Upper lobe of left lung (tissue), 4 donors: ENCODE data around the gene CISD3.

Source experiments
- CTCF ChIP-seq, 6 experiments: fragments of 450-650 bp in 4 of 6; fragments of 200-600 bp in 2 of 6; sonication (generic) in 2 of 6; IDR thresholded peaks; one replicate each; pipeline ENCODE4 v1.5.1; 2016 to 2019; ENCODE audit warnings: antibody characterized with exemption in 6 of 6
- POLR2A ChIP-seq, 4 donors: fragments of 450-650 bp; IDR thresholded peaks; one replicate each; pipeline ENCODE4 v1.5.1; 2016 to 2017; ENCODE audit warnings: antibody characterized with exemption in 4 of 4, mild to moderate bottlenecking in 2 of 4
- POLR2AphosphoS5 ChIP-seq, 2 donors: sonication (generic); formaldehyde crosslinking; IDR thresholded peaks; one replicate each; pipeline ENCODE4 v1.5.1; 2017; ENCODE audit warnings: antibody characterized with exemption in 2 of 2

- TF ChIP-seq CTCF (IDR thresholded peaks at IDR 0.05) (no peak), POLR2A (IDR thresholded peaks at IDR 0.05) (no peak), POLR2AphosphoS5 (IDR thresholded peaks at IDR 0.05) (no peak)
Observed at GRCh38 chr17:38705523-38705802, 24.7 kb upstream of the CISD3 start.
